Measurements from ENCODE around the gene RNF213.
"Not testable (repeated sequence)": the region's sequence is repeated elsewhere in the genome, so short reads cannot be mapped to it uniquely, and the experiment has no call there.

Gene RNF213

DNA sequence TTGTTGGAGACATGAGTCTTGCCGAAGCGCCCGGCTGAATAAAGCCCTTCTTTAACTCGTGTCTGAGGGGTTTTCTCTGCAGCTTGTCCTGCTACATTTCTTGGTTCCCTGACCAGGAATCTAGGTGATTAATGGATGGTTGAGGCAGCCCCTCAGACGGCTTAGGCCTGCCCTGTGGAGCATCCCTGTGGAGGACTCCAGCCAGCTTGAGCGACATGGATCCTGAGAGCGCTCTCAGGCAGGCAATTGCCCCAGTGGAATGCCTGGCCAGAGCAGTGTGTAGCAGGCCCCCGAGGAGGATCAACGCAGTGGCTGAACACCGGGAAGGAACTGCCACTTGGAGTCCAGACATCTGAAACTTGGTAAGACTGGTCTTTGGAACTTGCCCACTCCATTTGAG lies 137.0 kb downstream of the RNF213 start:
- DNase-seq, result no peak

DNA sequence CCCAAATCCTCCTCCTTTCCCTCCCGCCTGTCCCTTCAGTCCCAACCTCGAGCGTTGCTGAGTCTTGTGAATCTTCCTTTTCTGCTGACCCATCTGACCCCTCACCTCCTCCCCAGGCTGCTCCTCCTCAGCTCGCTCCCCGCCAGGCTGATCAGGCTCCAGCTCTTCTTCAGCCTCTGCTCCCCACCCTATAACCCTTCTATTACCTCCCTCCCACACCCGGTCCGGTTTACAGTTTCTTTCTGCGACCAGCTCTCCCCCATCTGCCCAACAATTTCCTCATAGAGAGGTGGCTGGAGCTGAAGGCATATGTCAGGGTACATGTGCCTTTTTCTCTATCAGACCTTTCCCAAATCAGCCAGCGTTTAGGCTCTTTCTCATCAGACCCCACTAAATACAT lies 140.4 kb downstream of the RNF213 start:
- DNase-seq, result not testable (repeated sequence)

DNA sequence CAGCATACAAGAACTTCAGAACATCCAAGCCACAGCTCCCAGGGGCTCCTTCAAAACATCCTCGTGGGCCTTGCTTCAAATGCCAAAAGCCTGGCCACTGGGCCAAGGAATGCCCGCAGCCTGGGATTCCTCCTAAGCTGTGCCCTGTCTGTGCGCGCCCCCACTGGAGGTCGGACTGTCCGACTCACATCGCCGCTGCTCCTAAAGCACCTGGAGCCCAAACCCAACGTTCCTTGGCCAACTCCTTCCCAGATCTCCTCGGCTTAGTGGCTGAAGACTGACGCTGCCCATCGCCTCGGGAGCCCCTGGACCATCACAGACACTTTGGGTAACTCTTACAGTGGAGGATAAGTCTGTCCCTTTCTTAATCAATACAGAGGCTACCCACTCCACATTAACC lies 141.4 kb downstream of the RNF213 start:
- not testable (repeated sequence) for DNase-seq

DNA sequence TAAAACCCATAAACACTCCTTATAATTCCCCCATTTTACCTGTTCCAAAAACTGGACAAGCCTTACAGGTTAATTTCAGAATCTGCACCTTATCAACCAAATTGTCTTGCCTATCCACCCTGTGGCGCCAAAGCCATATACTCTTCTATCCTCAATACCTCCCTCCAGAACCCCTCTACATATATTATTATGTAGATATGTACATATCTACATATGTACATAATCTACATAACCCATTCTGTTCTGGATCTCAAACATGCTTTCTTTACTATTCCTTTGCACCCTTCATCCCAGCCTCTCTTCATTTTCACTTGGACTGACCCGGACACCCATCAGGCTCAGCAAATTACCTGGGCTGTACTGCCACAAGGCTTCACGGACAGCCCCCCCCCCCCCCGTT lies 142.3 kb downstream of the RNF213 start:
- no peak for DNase-seq

DNA sequence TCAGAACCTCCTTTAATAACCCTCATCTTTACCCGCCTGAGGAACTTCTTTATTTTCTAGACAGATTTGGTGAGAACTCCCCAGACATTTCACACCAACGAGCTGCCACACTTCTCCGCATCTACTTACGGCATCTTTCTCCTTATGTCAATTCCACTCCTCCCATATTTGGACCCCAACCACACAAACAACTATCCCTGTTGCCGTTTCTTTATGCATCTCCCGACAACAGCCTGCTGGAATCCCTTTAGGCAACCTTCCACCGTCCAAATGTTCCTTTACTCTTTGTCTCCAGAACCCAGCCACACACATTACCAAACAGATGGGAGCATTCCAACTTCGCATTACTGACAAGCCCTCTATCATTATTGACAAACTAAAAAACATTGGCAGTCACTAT lies 145.5 kb downstream of the RNF213 start:
- DNase-seq, result no peak

DNA sequence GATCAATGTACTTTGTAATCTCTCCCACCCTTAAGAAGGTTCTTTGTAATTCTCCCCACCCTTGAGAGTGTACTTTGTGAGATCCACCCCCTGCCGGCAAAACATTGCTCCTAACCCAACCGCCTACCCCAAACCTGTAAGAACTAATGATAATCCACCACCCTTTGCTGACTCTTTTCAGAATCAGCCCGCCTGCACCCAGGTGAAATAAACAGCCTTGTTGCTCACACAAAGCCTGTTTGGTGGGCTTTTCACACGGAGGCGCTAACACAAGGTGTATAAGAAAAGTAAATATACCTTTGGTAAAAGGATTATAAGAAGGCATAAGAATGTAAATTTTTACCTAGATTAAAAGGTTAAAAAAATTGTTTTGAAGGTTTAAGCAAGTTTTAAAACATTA lies 147.3 kb downstream of the RNF213 start:
- not testable (repeated sequence) for DNase-seq

DNA sequence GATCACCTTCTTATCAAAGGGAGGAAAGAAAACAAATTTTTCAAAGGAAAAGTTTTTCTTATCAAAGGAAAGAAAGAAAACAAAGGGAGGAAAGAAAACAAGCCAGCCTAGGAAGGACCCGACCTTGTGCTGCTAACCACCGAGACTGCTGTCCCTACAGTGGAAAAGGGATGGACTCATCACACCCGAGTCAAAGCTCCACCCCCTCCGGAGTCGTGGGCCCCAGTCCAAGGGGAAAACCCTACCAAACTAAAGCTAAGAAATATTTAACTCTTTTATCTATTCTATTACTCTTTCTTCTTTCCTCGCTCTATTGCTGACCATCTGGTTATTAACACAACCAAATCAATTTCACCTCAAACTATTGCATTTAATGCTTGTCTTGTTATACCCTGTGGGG lies 148.2 kb downstream of the RNF213 start:
- no peak for DNase-seq

DNA sequence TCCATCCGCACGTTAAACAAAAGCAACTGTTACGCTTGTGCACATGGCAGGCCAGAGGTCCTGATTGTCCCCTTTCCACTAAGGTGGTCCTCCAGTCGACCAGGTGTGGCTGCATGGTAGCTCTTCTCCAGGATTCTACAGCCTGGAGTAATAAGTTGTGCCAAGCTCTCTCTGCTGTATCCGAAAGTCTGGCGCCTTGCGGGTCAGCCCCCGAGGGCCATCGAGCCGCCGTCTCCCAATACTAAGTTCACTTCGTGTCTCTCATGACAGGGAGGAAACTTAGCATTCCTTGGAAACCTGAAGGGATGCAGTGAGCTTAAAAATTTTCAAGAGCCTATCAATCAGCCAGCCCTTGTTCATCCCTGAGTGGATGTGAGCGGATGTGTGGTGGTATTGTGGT lies 149.0 kb downstream of the RNF213 start:
- DNase-seq, result no peak

DNA sequence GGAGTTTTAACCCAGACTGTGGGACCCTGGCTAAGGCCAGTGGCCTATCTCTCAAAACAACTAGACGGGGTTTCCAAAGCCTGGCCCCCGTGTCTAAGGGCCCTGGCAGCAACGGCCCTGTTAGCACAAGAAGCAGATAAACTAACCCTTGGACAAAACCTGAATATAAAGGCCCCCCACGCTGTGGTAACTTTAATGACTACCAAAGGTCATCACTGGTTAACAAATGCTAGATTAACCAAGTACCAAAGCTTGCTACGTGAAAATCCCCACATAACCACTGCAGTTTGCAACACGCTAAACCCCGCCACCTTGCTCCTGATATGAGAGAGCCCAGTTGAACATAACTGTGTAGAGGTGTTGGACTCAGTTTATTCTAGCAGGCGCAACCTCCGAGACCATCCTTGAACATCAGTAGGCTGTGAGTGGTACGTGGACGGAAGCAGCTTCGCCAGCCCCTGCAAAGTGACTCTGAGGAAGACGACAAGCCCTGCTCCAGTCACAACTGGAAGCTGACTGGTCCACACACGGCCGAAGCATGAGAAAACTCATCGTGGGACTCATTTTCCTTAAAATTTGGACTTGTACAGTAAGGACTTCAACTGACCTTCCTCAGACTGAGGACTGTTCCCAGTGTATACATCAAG lies 149.9 kb downstream of the RNF213 start:
- not testable (repeated sequence) for DNase-seq

DNA sequence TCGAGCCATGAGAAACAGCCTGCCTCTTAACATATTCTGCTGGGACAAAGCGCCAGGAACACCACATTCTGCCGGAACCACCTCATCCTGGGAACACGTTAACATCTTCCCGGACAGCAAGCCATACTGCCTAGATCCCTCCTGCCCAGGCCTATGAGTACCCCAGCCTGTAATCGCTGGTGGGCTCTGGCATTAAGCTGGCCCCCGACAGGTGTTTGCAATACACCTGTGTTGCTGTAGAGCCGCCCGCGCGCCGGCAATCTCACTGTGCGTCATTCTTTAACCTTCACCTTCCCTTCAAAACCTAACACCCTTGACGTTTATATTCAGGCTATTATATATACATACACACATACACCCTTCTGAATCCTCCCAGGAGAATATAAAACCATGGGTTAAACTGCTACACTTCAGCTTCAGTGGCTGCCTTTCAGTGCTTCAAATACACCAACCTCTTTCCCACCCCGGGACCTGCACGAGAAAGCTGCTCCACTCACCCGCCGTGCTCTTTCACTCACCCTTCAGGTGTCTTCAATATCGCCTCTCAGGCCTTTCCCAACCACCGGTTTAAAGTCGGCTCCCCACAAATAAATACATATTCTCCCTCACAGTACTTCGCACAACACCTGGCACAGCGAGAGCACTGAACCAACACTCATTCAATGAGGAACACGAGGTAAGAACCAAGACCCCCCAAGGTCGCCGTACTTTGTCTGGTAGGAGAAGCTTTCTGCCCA lies 153.3 kb downstream of the RNF213 start:
- no peak for DNase-seq

DNA sequence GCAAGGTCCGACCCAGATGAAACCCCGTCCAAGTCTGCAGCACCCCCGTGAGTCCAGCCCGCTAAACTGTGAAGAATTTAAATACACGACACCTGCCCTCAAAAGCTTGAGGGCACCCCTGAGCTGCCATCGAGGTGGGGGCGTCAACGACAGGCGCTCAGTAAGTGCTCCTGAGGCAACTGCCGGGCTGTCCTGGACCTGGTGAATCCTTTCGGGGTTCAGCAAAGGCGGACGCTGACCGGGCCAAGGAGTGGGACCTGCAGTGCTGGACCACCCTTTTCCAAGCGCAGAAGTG lies 153.8 kb downstream of the RNF213 start:
- peak; percentile 9 for DNase-seq

DNA sequence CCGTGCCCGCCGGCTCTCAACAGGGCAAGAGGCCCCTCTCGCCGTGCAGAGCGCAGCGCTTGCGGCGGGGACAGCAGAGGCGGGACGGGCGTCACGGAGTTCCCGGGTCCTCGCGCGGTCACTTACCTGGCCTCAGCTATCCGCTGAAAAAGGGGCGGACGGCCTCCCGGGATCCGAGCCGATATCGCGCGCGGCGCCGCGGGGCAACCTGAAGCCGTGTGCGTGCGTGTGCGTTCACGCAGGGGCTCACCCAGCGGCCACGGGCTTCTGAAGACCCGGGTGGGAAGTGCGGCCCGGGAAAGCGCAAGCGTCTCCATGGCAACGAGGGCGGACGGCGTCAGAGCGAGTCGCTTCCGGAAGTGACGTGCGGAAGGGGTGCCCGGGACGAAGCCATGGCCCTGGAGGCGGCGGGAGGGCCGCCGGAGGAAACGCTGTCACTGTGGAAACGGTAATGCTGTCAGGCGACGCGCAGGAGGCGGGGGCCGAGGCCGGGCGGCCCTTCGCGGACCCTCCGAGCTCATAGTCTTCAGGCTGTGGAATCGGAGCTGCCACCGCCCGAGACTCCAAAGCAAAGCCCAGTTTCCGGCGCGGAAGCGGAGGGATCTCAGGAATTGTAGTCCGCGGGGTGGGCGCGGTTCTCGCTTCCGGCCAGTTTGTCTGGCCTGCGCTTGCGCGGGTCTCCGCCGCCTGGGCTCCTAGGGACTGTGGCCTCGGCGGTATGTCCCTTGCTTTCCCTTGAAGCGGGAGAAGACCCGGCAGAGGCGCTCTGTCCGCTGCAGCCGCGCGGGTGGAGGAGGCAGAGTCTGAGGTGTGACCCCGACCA lies 154.4 kb downstream of the RNF213 start, which contains the start of gene ENDOV:
Gene ENDOV (plus strand): TSS at position 365 of the 823 bp plus-strand sequence. CDS start 28 bp downstream, at position 393.
- peak; percentile 94 for DNase-seq

DNA sequence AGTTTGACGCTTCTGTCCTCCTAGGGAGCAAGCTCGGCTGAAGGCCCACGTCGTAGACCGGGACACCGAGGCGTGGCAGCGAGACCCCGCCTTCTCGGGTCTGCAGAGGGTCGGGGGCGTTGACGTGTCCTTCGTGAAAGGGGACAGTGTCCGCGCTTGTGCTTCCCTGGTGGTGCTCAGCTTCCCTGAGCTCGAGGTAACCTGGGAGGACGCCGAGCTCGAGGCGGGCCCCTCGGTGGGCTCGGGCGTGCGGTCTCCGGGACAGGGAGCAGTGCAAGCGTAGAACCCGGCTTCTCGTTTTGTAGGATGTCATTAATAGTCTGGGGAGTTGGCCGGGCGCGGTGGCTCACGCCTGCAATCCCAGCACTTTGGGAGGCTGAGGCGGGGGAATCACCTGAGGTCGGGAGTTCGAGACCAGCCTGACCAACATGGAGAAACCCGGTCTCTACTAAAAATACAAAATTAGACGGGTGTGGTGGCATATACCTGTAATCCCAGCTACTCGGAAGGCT lies 155.0 kb downstream of the RNF213 start:
- DNase-seq, result no peak

DNA sequence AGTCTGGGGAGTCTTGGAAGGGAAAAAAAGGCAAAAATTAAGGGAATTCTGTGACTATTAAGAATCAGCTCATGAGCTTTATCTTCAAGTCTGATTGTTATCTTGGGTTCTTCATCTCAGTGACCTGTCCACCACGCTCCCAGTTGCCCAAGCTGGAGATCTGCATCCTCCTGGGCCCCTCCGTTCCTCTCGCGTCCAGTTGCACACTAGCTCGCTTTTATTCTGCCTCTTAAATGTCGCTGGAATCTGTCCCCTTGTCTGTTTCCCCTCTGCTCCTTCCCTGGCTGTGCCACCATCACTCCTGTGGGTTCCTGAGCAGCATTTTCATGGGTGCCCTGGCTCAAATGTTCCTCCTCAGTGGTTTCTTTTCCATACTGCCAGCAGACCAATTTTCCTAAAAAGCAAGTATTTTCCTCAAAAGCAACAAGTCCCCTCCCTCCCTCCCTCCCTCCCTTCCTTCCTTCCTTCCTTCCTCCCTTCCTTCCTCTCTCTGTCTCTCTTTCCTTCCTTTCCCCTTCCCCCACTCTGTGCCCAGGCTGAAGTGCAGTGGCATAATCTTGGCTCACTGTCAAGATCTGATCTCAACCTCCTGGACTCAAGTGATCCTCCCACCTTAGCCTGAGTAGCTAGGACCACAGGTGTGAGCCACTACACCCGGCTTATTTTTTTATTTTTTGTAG lies 155.7 kb downstream of the RNF213 start:
- DNase-seq, result no peak

DNA sequence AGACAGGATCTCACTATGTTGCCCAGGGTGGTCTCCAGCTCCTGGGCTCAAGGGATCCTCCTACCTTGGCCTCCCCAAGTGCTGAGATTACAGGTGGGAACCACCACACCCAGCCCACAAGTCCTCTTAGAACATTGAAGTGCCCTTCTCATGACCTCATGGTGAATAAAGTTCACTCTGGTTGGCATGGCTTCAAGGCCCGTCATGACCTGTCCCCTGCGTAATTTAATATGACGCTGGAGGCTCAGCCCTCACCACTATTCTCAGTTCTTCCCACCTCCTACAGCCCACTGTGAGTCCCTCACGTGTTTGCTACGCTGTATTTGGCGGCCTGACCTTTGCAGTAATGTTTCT lies 156.3 kb downstream of the RNF213 start:
- no peak for DNase-seq

DNA sequence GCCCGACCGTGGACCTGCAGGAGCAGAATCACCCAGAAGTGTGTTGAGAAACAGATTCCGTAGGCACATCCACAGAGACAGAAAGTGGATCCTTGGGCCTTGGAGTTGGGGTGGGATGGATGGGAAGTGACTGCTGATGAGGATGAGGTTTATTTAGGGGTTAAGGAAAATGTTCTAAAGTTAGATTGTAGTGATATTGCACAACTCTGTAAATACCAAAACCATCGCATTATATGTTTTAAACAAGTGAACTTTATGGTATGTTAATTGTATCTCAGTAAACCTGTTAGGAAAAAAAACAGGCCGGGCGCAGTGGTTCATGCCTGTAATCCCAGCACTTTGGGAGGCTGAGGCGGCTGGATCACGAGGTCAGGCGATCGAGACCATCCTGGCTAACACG lies 157.9 kb downstream of the RNF213 start:
- no peak for DNase-seq

DNA sequence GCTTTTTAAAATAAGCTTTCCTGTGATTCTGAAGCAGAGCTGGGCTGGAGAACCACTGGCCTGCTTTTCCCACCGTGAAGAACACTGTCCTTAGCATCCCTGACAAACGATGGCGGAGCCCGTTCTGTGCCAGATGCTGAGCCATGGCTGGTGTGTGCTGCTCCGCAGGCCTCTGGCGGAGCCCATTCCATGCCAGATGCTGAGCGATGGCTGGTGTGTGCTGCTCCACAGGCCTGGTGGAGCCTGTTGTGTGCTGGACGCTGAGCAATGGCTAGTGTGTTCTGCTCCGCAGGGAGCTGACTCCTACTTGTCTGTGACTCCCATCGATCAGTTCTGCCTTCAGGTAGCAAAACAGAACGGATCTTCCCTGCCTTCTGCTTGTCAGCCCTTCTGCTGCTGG lies 158.6 kb downstream of the RNF213 start:
- DNase-seq, result no peak

DNA sequence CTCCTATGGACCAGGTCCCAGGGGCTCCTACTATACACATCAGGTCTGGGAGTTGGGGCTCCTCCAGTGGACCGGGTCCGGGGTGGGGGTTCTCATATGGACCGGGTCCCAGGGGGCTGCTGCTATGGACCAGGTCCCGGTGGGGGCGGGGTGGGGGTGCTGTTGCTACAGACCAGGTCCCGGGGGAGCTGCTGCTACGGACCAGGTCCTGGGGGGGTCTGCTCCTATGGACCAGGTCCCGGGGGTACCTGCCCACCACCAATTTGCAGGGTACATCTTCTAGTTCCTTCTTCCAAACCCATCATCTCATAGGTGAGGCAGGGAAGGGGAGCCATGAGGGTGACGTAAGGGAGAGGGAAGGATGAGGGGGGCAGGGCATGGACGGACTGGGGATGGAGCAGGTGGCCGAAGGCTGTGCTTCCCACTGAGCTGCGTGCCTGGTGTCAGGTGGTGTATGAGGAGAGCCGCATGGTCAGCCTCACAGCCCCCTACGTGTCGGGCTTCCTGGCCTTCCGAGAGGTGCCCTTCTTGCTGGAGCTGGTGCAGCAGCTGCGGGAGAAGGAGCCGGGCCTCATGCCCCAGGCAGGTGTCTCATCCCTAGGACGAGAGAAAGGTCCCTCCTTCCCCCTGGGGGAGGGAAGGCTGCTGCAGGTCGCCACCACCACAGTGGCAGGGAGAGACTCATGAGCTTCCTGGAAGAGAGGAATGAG lies 160.9 kb downstream of the RNF213 start:
- no peak for DNase-seq

DNA sequence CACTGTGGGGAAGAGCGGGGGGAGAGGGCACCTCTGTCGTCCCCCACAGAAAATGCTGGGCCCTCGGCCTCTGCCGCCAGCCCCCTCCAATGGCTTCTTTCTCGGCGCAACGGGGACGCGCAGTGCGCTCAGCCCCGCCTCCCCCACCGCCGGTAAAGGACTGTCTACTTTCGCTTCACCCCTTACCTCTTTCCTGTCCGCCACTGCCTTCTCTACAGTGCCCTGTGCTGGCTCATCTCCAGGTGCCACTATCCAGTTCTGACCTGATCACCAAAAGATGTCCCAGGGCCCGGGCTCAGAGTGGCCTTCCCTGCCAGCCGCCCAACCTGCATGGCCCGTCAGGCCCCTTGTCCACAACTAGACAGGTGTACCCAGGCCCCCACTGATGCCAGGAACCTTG lies 161.6 kb downstream of the RNF213 start:
- no peak for DNase-seq

DNA sequence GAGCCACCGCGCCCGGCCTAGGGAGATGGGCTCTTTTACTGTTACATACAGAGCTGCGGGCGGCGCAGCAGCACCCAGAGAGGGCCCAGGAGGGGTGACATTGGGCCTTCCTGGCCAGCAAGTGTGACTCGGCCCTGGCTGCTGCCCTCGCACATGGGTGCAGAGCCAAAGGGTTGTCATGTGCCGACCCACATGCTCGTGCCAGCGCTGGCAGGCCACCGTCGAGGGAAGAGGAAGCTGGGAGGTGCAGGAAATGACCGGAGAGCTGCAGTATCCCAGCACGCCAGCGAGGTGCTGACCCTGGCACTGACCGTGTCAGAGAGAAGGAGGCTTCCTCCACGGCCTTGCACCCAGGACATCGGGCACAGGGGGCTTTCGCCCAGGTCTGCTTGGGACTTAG lies 162.3 kb downstream of the RNF213 start:
- no peak for DNase-seq

DNA sequence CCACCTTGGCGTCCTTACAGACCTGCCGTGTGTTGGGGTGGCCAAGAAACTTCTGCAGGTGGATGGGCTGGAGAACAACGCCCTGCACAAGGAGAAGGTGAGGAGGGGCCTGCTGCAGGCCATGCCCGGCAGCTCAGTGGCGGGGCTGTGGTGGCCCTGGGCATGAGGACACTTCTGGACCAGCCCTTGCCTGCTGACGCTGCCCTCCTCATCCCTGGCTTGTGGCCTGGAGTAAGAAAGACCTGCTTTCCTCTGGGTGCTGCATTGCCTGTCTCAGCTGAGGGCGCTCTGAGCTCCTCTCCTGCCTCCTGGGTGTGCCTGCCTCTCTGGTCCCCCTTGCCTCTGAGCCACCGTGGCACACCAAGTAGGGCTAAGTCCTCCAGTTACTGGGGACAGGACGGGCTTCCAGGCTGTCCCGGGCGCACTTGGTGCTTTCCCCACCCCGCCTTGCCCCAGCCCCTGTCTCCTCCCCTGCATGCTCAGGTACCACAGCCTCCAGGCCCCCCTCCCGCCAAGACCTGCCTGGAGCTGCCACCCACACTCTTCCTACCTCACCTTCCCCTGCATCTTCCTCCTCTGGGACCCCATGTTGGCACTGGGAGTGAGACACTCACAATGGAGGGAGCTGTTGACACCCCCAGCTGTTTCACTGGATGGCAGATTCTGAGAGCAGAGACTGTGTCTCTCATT lies 163.0 kb downstream of the RNF213 start:
- no peak for DNase-seq

DNA sequence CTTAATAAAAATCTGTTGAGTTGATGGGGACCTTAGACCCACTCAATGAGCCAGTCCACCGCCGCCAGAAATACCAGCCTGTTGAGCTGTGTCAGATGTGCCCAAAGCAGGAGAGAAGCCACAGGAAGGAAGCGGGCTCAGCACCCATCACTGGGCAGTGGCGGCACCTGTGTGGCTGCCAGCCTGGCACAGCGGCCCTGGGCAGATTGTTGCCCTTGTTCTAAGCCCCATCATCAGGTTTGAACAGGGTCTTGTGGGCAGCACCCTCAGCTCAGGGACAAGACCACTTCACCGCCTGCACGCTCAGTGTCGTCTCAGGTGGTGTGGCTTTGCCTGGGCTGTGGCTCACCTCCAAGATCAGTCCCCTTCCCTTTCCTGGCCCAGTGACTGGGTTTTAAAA lies 163.6 kb downstream of the RNF213 start:
- DNase-seq, result no peak
